ENCODE measurements around the gene MRLN.

The MRLN gene

DNA sequence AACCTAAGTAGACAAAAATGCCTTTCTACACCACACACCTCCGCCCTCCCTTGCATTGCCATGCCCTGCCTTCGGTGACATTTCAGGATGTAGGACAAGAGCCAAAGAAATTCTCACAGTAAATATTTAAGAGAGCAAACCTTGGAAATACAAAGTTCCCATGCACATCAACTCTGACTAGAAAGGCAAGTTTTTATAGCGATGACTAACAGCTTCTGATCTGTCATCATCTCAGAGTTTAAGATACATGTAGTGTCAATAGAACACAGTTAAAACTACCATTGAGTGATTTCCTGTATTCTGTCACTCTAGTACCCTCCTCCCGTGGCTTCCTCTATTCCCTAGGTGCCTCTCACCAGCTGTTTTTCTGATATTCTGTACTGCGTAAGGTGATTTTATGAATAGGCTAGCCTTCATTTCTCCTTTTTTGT lies 64.3 kb downstream of the MRLN start:
- FAIRE-seq, result no peak
- TF ChIP-seq POU2F2 (IDR thresholded peaks at IDR 0.05; ENCODE audit: low read depth, low read length) (no peak), POLR2A (IDR thresholded peaks at IDR 0.05; ENCODE audit: low read depth, low read length) (no peak), PAX5 (IDR thresholded peaks at IDR 0.05; ENCODE audit: insufficient read depth, low read length, severe bottlenecking) (no peak), TAF1 (IDR thresholded peaks at IDR 0.05; ENCODE audit: low read depth, low read length) (no peak), SPI1 (IDR thresholded peaks at IDR 0.05; ENCODE audit: low read depth, low read length) (no peak), POLR2AphosphoS5 (IDR thresholded peaks at IDR 0.05; ENCODE audit: low read depth, low read length) (no peak)
- no peak for DNase-seq (ENCODE audit: insufficient read length, low spot score)

DNA sequence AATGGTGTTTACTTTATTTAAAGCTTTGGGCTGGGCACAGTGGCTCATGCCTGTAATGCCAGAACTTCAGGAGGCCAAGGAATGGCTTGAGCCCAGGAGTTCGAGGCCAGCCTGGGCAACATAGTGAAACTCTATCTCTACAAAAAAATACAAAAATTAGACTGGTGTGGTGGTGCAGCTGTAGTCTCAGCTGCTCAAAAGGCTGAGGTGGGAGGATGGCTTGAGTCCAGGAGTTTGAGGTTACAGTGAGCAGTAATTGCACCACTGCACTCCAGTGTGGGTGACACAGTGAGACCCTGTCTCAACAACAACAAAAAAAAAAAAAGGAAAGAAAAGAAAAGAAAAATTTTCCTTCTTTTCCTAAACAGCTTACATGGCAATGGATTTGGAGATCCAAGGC lies 65.6 kb downstream of the MRLN start:
- no peak for TF ChIP-seq TAF1 (IDR thresholded peaks at IDR 0.05; ENCODE audit: low read depth, low read length)
- TF ChIP-seq POLR2AphosphoS5 (IDR thresholded peaks at IDR 0.05; ENCODE audit: low read depth, low read length), result no peak
- TF ChIP-seq SPI1 (IDR thresholded peaks at IDR 0.05; ENCODE audit: low read depth, low read length), result no peak
- no peak for TF ChIP-seq PAX5 (IDR thresholded peaks at IDR 0.05; ENCODE audit: insufficient read depth, low read length, severe bottlenecking)
- TF ChIP-seq POLR2A (IDR thresholded peaks at IDR 0.05; ENCODE audit: low read depth, low read length), result no peak
- no peak for TF ChIP-seq POU2F2 (IDR thresholded peaks at IDR 0.05; ENCODE audit: low read depth, low read length)
- FAIRE-seq, result no peak
- DNase-seq (ENCODE audit: insufficient read length, low spot score), result no peak
